HTERT RPE-1 (cell line): Measurements from ENCODE around the gene DNMT3A.

Source experiments
- in situ Hi-C: fragments of 300-500 bp; cut with MboI; formaldehyde crosslinking; loops from 4 replicates; pipeline ENCODE4 v1.14.3; 2020; ENCODE audit warnings: low sequenced_read_pairs

The DNMT3A gene

DNA sequence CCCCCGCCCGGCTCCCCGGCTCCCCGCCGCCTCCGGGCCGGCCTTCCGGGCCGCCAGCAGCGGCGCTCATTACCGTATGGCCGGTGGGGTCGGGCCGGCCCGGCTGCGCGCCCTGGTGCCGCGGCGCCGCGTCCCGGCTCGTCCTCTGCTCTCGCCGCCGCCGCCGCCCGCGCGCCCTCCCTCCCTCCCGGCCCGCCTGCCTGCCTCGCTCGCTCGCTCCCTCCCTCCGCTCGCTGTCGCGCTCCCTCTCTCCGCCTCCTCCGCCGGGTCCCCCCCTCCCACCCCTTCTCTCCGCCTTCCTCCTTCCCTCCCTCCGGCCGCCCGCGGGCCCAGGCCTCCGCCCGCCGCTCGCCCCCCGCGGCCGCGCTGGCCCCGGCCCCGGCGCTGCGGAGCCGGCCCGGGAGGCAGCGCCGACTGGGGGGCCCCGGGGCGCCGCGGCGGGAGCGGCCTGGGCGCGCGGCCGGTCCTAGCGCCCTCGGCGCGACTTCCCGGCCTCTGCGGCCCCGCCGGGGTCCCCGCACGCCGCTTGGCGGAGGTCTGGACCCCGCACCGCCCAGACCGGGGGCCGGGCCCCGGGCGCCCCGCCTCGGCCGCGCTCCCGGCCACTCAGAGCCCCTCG is at the start of gene DNMT3A:
Gene DNMT3A (minus strand): TSS at position 173 of the 619 bp plus-strand sequence. CDS start 27,941 bp downstream, outside the sequence.
- in situ Hi-C loops = no loop called here

GRCh38 chr2:25389161-25389560 is 47.4 kb upstream of the DNMT3A start:
- in situ Hi-C loops = no loop called here

DNA sequence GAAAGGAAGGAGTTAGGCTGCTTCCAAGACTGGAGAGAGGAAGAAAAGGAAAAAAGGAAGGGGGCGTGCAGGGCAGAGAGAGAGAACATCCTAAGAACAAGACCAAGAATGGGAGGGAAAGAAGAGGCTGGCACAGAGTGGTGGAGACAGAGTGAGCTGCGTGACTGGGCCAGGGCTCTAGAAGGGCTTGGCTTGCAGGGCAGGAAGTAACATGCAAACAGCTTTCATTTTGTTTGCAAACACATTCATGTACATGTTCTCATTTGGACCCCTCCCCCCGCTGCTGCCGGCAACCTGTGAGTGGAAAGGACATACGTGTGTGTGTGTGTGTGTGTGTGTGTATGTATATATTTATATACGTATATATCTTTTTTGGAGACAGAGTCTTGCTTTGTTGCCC is 46.8 kb upstream of the DNMT3A start:
- in situ Hi-C loops = no loop called here

GRCh38 chr2:25387876-25388449 is 46.2 kb upstream of the DNMT3A start:
- in situ Hi-C loops = no loop called here

DNA sequence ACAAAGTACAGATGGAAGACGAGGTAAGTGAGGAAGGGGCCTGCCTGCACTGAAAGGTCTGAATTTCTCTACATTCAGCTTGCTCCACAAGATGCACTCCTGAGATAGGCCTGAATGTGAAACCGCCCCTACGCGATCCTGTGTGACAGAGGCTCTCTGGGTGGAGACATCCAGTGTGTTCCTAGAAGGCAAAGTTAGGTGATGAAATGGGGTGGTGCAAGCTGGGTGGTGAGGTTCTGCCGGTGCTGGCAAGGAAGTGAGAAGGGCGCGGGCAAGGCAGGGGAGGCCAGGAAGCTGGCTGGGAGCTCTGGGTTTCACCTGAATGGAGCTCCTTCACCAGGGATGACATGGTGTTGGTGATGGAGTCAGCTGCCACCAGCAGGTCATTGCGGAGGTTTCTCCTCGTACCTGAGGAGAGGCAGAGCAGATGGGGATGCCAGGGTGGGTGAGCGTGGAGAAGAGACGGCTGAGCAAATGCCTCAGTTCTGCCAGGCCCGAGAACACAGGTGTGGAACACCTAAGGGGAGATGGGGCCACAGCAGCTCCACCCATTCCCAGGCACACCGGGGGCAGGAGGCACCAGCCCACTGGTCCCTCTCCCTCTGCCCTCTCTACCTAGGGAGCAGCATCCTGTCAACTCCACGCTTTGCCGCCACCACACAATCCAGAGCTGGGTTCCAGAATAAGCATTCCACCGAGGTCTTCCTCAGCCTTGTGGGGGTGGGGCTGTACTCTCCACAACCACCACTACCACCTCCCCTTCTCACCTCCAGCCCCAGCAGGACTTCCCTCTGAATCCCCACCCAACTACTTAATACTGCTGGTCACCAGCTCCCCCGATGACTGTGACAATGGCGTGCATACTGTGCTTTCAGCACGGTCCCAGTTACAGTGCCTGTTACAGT is 45.5 kb upstream of the DNMT3A start:
- in situ Hi-C loops = no loop called here

GRCh38 chr2:25385910-25386309 is 44.2 kb upstream of the DNMT3A start:
- in situ Hi-C loops = no loop called here

- in situ Hi-C loops = no loop called here
Observed at GRCh38 chr2:25383806-25384205, 42.1 kb upstream of the DNMT3A start.

DNA sequence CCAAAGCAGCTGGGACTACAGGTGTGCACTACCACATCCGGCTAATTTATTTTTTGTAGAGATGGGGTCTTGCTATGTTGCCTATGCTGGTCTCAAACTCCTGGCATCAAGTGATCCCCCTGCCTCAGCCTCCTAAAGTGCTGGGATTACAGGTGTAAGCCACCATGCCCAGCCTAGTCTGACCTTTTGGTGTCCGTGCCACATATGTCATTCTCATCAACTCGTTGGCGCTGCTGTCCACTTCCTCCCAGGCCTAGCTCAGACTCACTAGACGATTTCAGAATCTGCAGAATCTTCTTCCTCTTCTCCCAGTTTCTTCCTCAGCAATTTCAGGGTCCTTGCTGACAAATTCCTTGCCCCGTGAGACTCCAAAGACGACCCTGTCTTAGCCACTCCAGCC is 39.8 kb upstream of the DNMT3A start:
- in situ Hi-C loops = no loop called here

DNA sequence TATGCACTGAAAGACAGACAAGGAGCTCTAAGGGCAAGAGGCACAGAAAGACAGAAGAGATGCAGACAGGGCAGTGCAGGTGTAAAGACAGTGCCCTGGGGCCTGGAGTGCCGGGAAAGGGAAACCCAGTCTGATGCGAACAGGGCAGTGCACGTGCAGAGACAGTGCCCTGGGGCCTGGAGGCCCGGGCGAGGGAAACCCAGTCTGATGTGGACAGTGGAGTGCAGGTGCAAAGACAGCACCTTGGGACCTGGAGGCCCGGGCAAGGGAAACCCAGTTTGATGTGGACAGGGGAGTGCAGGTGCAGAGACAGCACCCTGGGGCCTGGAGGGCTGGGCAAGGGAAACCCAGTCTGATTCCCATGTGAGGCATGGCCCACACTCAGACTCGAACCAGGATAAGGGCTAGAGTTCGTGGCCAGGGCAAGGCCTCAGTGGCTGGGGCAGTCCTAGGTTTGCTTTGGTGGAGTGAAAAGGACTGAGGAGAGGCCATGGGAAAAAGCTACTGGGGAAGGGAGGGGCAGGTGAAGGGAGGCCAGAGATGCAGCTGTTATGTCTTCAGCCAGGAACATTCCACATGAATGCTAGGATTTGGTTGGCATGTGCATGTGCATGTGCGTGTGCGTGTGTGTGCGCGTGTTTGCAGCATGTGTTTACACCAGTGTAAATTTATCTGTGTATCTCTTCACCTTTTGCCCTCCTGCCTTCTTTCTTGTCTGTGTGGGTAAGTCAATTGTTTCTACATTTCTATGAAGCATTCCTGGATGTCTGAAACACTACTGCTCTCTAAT is 39.1 kb upstream of the DNMT3A start:
- in situ Hi-C loops = no loop called here

- in situ Hi-C loops = no loop called here
Observed at GRCh38 chr2:25380023-25380422, 38.3 kb upstream of the DNMT3A start.

GRCh38 chr2:25379535-25379934 is 37.8 kb upstream of the DNMT3A start:
- in situ Hi-C loops = no loop called here

DNA sequence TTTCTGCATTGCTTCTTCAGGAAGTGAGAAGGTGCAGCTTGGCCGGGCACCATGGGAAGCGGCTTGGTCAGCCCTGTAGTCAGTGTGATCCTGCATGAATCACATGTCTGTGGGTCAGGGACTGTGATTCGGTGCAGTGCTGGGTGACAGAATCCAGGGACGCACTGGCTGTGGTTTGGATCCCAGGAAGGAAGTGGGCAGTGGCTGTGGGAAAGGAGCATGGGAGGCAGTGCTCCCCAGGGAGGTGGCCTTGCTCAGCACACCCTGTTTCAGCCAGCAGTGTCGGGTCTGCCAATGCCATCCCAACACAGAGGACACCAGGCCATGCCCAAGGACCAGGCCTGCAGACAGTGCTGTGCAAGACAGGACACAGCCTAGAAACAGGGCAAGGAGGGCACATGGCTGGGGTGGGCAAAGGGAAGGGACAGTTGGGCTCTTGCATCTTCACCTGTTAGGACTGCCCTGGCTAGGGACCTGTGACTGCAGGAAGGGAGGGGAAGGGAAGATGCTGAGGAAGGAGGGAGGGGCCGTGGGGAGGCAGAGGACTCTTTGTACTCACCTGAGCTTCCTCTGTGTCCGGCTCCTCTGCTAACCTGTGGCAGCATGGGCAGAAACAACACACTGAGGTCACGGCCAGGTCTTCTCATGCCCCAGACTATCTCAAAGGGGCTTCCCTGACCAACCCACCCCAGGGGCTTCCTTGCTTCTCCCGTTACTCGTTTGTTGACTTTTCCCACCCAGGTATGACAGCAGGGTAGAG is 37.2 kb upstream of the DNMT3A start:
- in situ Hi-C loops = no loop called here

GRCh38 chr2:25377822-25378421 is 36.2 kb upstream of the DNMT3A start:
- in situ Hi-C loops = no loop called here

- in situ Hi-C loops = no loop called here
Observed at GRCh38 chr2:25376750-25377621, 35.3 kb upstream of the DNMT3A start.

DNA sequence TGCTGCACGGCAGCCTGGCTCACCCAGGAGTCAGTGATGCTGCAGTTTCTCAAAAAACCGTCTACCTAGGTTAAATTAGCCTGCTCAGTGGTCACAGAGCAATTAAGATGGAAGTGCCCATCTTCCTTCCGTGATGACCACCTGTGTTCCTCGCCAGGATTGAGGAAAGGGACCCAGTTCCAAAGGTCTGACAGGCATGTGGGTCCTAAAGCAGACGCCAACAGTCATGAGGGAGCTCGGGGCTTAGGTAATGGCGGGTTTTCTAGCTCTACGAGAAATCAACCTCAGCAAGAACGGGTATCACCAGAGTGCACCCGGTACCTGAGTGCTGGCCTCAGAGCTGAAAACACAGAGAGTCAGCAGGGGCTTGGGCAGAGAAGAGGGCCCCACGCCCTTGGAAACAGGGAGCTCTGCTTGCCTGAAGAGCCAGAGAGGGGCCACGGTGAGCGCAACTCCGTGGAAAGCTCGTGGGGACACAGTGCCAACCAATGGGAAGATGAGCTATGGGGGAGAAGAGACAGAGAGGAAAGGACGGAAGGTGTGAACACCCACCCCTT is 34.3 kb upstream of the DNMT3A start:
- in situ Hi-C loops = no loop called here

GRCh38 chr2:25375371-25375988 is 33.8 kb upstream of the DNMT3A start:
- in situ Hi-C loops = no loop called here

DNA sequence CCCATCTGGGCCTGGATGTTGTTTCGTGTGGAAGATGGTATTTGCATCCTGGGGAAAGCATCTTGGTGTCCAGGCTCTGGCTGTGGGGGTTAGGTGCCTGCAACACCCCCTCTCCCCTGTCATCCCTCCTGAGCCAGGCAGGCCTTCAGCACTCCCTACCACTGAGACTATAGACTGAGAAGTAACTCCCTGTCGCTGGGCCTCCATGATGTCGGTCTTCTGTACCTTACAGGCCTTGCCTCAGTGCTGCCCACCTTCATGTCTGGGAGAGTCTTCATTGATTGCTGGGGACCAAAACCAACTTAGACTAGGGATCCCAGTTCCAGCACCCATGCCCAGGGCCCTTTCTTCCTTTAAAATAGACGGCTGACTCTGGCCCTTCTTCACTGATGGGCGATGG is 33.1 kb upstream of the DNMT3A start:
- in situ Hi-C loops = no loop called here

DNA sequence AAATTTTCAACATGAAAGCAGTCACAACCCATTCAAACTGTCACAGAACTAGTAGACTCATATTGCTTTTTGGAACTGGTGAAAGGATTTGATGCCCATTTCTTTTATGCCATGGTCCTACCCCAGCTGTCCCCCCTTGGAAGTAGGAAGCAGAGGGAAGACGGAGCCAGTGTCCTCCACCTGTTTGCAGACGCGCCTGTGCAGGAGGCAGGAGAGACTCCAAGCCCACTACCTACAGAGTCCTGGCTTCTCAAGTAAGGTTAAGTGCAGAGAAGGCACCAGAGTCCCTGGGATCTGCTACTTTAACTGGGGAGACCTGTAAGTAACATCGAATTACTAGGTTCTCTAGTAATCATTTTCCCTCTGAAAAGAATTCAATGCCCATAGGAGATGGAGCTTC is 32.7 kb upstream of the DNMT3A start:
- in situ Hi-C loops = no loop called here
